ENCODE data around the gene PITRM1.

The PITRM1 gene

GRCh38 chr10:3166496-3167290 lies 5.9 kb downstream of the PITRM1 start:
- in situ Hi-C loops (cut with MboI; ENCODE audit: low sequenced_read_pairs) = no loop called here

- in situ Hi-C loops (cut with MboI; ENCODE audit: low sequenced_read_pairs) = no loop called here
Observed at GRCh38 chr10:3165196-3165595, 7.4 kb downstream of the PITRM1 start.

- in situ Hi-C loops (cut with MboI; ENCODE audit: low sequenced_read_pairs) = no loop called here
Observed at GRCh38 chr10:3163879-3164278, 8.7 kb downstream of the PITRM1 start.

DNA sequence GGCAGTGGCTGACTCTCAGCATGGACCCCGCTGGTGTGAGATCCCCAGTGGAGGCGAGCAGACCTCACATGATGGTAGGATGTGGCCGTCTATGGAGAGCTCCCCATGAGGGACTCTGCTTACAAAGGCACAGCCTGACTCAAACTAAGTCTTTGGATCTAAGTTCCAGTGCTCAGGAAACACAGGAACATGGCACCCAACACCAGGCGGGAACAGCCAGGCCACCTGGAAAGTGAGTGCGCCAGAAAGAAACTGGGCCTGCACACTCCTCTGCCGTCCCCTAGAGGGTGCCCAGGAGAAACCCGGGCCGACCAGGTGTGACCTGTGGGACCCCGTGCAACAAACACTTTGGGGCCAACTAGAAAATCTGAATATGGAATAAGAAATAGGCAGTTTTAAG lies 10.0 kb downstream of the PITRM1 start:
- in situ Hi-C loops (cut with MboI; ENCODE audit: low sequenced_read_pairs) = no loop called here

GRCh38 chr10:3159152-3159551 lies 13.4 kb downstream of the PITRM1 start:
- in situ Hi-C loops (cut with MboI; ENCODE audit: low sequenced_read_pairs) = no loop called here

DNA sequence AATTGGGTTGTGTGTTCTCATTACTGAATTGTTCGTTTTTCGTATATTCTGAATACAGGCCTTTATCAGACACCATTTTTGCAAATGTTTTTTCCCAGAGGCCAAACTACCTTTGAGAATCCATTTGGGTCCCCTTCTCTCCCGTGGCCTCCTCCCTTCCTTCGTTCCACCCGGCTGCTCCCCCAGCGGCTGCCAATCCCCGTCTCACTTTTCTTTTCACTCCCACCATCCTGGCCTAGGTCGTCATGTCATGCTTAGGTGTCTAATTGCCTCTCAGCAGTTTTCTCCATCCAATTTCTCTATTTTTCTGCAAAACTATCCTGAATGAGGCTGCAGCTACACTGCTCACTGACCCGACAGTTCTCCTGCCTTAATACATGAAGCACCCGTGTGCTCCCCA lies 17.9 kb downstream of the PITRM1 start:
- in situ Hi-C loops (cut with MboI; ENCODE audit: low sequenced_read_pairs) = no loop called here

DNA sequence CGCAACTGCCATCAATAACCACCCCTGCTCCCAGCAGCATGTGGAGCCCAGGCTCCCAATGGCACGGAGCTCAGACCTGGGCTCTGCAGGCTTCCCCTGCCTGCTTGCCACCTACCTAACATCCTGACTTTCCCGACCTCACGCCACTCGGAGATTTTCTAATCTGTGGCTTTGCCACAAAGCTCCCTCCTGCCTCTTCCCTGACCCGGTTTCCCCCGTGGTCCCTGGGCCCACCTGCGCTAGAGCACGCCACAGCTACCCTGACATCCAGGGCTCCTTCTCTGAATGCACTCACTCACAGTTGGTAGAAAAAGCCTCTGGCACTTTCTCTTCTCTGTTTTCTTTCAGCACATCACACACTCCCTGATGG lies 20.0 kb downstream of the PITRM1 start:
- in situ Hi-C loops (cut with MboI; ENCODE audit: low sequenced_read_pairs) = no loop called here

DNA sequence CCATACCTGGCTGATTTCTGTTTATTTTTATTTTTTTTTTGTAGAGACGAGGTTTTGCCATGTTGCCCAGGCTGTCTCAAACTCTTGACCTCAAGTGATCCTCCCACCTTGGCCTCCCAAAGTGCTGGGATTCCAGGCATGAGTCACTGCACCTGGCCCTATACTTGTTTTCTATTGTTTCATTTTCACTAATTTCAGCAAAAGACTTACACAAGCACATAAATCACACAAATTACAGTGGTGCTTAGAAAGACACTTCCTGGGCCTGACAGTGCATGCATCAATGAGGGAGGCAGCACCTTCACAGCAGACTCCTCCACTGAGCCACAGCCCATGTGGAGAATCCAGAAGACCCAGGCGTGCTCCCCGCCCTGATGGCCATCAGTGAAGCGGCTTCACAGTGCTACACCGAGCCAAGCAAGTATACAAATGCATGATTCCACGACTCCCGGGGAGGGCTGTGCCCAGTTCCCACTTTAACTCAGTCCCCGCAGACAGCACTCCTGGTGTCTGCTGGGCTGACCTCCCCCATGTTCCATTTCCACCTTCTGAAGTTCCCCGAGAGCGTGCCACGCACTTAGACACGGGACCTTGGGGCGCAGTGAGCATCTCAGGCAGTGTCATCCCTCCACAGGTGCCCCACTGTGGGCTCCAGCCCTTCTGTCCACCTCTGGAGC lies 20.6 kb downstream of the PITRM1 start:
- in situ Hi-C loops (cut with MboI; ENCODE audit: low sequenced_read_pairs) = no loop called here

- in situ Hi-C loops (cut with MboI; ENCODE audit: low sequenced_read_pairs) = no loop called here
Observed at GRCh38 chr10:3150961-3151360, 21.6 kb downstream of the PITRM1 start.

- in situ Hi-C loops (cut with MboI; ENCODE audit: low sequenced_read_pairs) = no loop called here
Observed at GRCh38 chr10:3150366-3150765, 22.2 kb downstream of the PITRM1 start.

GRCh38 chr10:3149918-3150317 lies 22.7 kb downstream of the PITRM1 start:
- in situ Hi-C loops (cut with MboI; ENCODE audit: low sequenced_read_pairs) = no loop called here

GRCh38 chr10:3148994-3149393 lies 23.6 kb downstream of the PITRM1 start:
- in situ Hi-C loops (cut with MboI; ENCODE audit: low sequenced_read_pairs) = no loop called here

DNA sequence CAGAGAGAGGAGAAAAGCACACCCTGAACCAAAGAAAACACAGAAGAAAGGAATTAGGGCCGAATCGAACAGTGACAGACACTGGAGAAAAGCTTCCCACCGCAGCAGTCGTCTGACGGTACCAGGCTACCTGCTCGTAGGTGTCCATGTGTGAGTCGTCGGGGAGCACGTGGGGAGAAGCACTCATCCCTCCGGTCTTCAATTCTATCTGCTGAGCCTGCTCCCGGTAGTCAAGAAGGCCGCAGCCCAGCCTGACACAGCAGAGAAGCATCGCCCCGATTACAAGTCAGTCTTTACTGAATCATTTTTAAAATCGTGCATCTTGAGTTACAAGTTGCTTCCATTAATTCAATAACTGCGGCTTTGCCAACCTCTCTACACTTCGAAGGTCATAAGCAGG lies 24.5 kb downstream of the PITRM1 start:
- in situ Hi-C loops (cut with MboI; ENCODE audit: low sequenced_read_pairs) = no loop called here

DNA sequence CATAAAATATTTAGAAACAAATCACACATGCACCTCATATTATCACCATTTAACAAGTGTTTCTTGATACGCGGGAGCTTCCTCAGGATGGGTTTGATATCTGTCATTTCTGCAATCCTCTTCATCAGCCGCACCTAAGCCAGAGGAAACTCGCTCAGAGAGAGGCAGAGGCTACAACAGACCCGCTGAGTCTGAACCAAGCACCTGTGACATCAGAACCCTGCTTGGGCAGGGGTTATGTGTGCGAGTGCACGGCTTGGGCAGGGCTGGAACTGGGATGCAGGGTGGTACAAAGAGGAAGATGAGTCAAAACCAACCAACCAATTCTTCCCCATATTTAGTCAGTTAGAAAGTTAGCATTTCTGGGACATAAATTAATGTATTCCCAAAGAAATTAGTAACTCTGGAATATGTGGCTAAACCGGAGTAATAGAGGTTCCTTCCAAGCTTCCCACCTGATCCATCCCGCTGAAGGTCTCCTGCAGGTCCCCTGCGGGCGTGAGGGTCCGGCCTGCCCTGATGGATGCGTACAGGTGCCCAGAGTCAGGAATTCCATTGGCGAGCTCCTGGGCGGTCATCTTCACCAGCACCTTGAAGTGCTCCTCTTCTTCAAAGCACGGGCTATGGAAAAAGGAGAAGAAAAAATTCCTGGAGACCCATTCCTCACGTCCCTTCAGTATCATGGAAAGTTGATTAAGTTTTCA lies 25.3 kb downstream of the PITRM1 start:
- in situ Hi-C loops (cut with MboI; ENCODE audit: low sequenced_read_pairs) = no loop called here

- in situ Hi-C loops (cut with MboI; ENCODE audit: low sequenced_read_pairs) = no loop called here
Observed at GRCh38 chr10:3146289-3146688, 26.3 kb downstream of the PITRM1 start.

GRCh38 chr10:3145366-3145765 lies 27.2 kb downstream of the PITRM1 start:
- in situ Hi-C loops (cut with MboI; ENCODE audit: low sequenced_read_pairs) = no loop called here

DNA sequence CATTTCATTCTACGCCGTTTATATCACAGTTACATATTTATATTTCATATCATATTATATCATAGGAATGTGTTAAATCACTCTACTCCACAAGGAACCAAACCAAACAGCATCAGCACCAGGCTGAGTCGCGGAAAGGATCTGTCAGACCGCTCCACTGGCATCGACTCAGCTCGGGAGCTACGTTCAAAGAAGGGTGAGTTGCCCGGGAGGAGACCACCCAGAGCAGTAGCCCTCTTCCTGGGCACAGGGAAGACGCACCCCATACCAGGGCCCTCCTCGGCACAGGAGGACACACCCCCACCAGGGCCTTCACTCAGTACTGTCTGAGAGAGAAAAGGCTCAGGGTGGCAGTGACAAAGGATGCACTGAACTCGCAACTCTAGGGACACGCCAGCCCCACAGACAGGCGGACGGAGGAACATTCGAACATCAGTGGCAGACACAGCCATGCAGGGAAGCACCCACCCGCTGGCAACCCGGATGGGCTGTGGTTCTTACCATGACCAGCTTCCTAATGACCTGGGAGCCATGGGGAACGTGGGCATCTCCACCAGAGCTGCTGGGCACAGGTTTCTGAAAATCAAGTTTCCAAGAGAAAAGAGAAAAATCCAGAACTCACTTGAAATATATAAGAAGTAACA lies 28.7 kb downstream of the PITRM1 start:
- in situ Hi-C loops (cut with MboI; ENCODE audit: low sequenced_read_pairs) = no loop called here

GRCh38 chr10:3143366-3143765 lies 29.2 kb downstream of the PITRM1 start:
- in situ Hi-C loops (cut with MboI; ENCODE audit: low sequenced_read_pairs) = no loop called here

- in situ Hi-C loops (cut with MboI; ENCODE audit: low sequenced_read_pairs) = no loop called here
Observed at GRCh38 chr10:3142146-3142875, 30.3 kb downstream of the PITRM1 start.

DNA sequence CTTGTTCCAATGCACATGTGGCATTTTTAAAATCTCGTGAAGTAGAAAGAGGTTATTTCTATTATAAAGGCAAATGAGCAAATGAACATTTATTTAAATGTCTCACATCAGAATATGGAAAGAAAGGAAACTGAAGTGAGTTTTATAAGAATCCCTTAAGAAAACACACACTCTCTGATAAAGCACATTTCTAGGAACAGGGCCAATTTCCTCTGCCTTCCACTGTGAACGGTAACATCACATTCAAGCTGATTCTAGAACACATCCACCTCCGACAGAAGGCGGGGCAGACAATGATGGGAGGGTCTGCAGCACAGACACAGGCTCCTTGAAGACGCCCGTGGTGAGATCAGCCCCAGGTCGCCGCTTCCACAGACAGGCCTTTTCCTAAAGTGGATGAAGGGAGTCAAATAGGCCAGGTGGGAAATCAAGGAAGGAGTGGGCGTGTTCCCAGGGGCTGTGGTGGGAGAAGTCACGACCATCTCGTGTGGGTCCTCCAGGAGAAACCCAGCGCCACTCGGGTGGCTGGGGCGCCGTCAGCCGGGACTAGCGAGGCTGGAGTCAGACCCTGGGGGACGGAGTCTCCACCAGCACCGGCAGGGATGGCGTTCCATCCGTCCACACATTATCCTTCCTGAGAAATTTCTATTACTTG lies 31.1 kb downstream of the PITRM1 start:
- in situ Hi-C loops (cut with MboI; ENCODE audit: low sequenced_read_pairs) = no loop called here

All from HL-60/S4 treated with phorbol 12-myristate 13-acetate at 8.2 ng/mL for 4 days and 3 days (cell line).